HEK293 (cell line): ENCODE measurements around the gene GPX1.

Experiments
- CTCF ChIA-PET: fragments of 350-600 bp; formaldehyde crosslinking; extraction: SDS; loops from one replicate; lab custom pipeline; 2021; ENCODE audit warnings: antibody characterized with exemption; lab: Yijun Ruan, JAX
- POLR2A ChIA-PET: fragments of 300-600 bp; formaldehyde crosslinking; extraction: SDS; loops from one replicate; lab custom pipeline; 2020; ENCODE audit warnings: antibody characterized with exemption, inconsistent platforms; lab: Yijun Ruan, JAX
- H3K27ac ChIP-seq: fragments of 200-500 bp; sonication (Bioruptor generic); 2 replicates; pipeline ENCODE4 v1.5.1; 2014; ENCODE audit warnings: low read depth, low read length, control low read depth, inconsistent platforms; ENCODE audit errors: extremely low read depth
- H3K36me3 ChIP-seq, 2 experiments: fragments of 200-500 bp in 1 of 2; sonication (Bioruptor generic) in 1 of 2; 1 replicate in 1 of 2; 2 replicates in 1 of 2; pipeline ENCODE4 v1.5.1; 2014 to 2017; ENCODE audit warnings: inconsistent platforms in 2 of 2, low read length in 2 of 2; ENCODE audit not compliant: control insufficient read depth in 2 of 2, insufficient read depth in 1 of 2
- H3K4me1 ChIP-seq: fragments of 200-500 bp; sonication (Bioruptor generic); 2 replicates; pipeline ENCODE4 v1.5.1; 2014; ENCODE audit warnings: mild to moderate bottlenecking, low read length, inconsistent platforms; ENCODE audit not compliant: control insufficient read depth, insufficient read depth
- H3K4me3 ChIP-seq: 2 replicates; pipeline ENCODE4 v1.5.1; 2011; ENCODE audit warnings: low read depth, mild to moderate bottlenecking, control low read depth, low read length, moderate library complexity
- H3K9me3 ChIP-seq: fragments of 200-500 bp; sonication (Bioruptor generic); 2 replicates; pipeline ENCODE4 v1.5.1; 2014; ENCODE audit warnings: low read depth, low read length, inconsistent platforms; ENCODE audit not compliant: control insufficient read depth, insufficient read depth
- AEBP2 ChIP-seq: fragments of 450-650 bp; formaldehyde crosslinking; IDR thresholded peaks from 2 replicates; pipeline ENCODE4 v1.5.1; 2016; ENCODE audit warnings: missing biosample characterization, missing genetic modification characterization, borderline replicate concordance
- KLF8 ChIP-seq: fragments of 450-650 bp; formaldehyde crosslinking; IDR thresholded peaks from 2 replicates; pipeline ENCODE4 v1.5.1; 2016; ENCODE audit warnings: missing biosample characterization, missing genetic modification characterization
- MEIS1 ChIP-seq: sonication (generic); formaldehyde crosslinking; IDR thresholded peaks from 2 replicates; pipeline ENCODE4 v1.8.1; 2022; ENCODE audit warnings: missing genetic modification reagents, mild to moderate bottlenecking, borderline replicate concordance
- MYNN ChIP-seq: fragments of 450-650 bp; formaldehyde crosslinking; IDR thresholded peaks from 2 replicates; pipeline ENCODE4 v1.5.1; 2016; ENCODE audit warnings: missing biosample characterization, missing genetic modification characterization, borderline replicate concordance
- PATZ1 ChIP-seq: fragments of 450-650 bp; formaldehyde crosslinking; IDR thresholded peaks from 2 replicates; pipeline ENCODE4 v1.5.1; 2016; ENCODE audit warnings: missing biosample characterization, missing genetic modification characterization
- PRDM10 ChIP-seq: fragments of 450-650 bp; formaldehyde crosslinking; IDR thresholded peaks from 2 replicates; pipeline ENCODE4 v1.5.1; 2016; ENCODE audit warnings: missing biosample characterization, missing genetic modification characterization
- REPIN1 ChIP-seq: fragments of 450-650 bp; formaldehyde crosslinking; IDR thresholded peaks from 2 replicates; pipeline ENCODE4 v1.5.1; 2017; ENCODE audit warnings: missing biosample characterization, missing genetic modification characterization, low read depth
- SP7 ChIP-seq: fragments of 450-650 bp; formaldehyde crosslinking; IDR thresholded peaks from 2 replicates; pipeline ENCODE4 v1.5.1; 2016; ENCODE audit warnings: missing biosample characterization, missing genetic modification characterization
- WT1 ChIP-seq: fragments of 450-650 bp; formaldehyde crosslinking; IDR thresholded peaks from 2 replicates; pipeline ENCODE4 v1.5.1; 2016; ENCODE audit warnings: missing biosample characterization, missing genetic modification characterization
- ZBTB6 ChIP-seq: fragments of 450-650 bp; formaldehyde crosslinking; IDR thresholded peaks from 2 replicates; pipeline ENCODE4 v1.5.1; 2017; ENCODE audit warnings: missing biosample characterization, missing genetic modification characterization
- ZNF148 ChIP-seq: fragments of 450-650 bp; formaldehyde crosslinking; IDR thresholded peaks from 2 replicates; pipeline ENCODE4 v1.5.0; 2017; ENCODE audit warnings: missing biosample characterization, missing genetic modification characterization, borderline replicate concordance
- ZNF248 ChIP-seq: fragments of 450-650 bp; formaldehyde crosslinking; IDR thresholded peaks from 2 replicates; pipeline ENCODE4 v1.5.1; 2017; ENCODE audit warnings: missing biosample characterization, missing genetic modification characterization
- ZNF266 ChIP-seq: fragments of 450-650 bp; formaldehyde crosslinking; IDR thresholded peaks from 2 replicates; pipeline ENCODE4 v1.5.1; 2016; ENCODE audit warnings: missing biosample characterization, missing genetic modification characterization, low read depth
- ZNF341 ChIP-seq: fragments of 450-650 bp; formaldehyde crosslinking; IDR thresholded peaks from 2 replicates; pipeline ENCODE4; 2016; ENCODE audit warnings: low read depth, missing biosample characterization, missing genetic modification characterization
- ZNF398 ChIP-seq: fragments of 450-650 bp; formaldehyde crosslinking; IDR thresholded peaks from 2 replicates; pipeline ENCODE4 v1.5.1; 2017; ENCODE audit warnings: missing biosample characterization, missing genetic modification characterization
- ZNF600 ChIP-seq: fragments of 450-650 bp; formaldehyde crosslinking; IDR thresholded peaks from 2 replicates; pipeline ENCODE4 v1.5.1; 2016; ENCODE audit warnings: missing biosample characterization, missing genetic modification characterization
- ZNF701 ChIP-seq: fragments of 450-650 bp; formaldehyde crosslinking; IDR thresholded peaks from 2 replicates; pipeline ENCODE4 v1.5.1; 2016; ENCODE audit warnings: missing biosample characterization, missing genetic modification characterization
- ZNF704 ChIP-seq: fragments of 450-650 bp; formaldehyde crosslinking; IDR thresholded peaks from 2 replicates; pipeline ENCODE4 v1.5.1; 2016; ENCODE audit warnings: missing biosample characterization, missing genetic modification characterization
- ZNF777 ChIP-seq: fragments of 450-650 bp; formaldehyde crosslinking; IDR thresholded peaks from 2 replicates; pipeline ENCODE4 v1.5.1; 2017; ENCODE audit warnings: missing biosample characterization, missing genetic modification characterization, borderline replicate concordance

GPX1 gene

GRCh38 chr3:49359623-49360022, 1.5 kb upstream of the GPX1 start:
- TF ChIP-seq ZNF600: peak; percentile 81
- TF ChIP-seq ZNF266 (tag by site-specific recombination): peak; percentile 99
- TF ChIP-seq ZNF248: no peak
- peak; percentile 18; the same call in 1 of the 2 replicates for TF ChIP-seq PRDM10
- Histone ChIP-seq H3K9me3 (no peaks in the 10 kb centered on the region), H3K36me3 (peaks cover 6 to 67% of the 10 kb centered on the region in 2 experiments; a peak in 2 of 3 replicates), H3K4me3 (no peak overlapping the region), H3K27ac (peak overlapping the region; percentile 91), H3K4me1 (peaks cover 7% of the 10 kb centered on the region)
- ChIA-PET POLR2A (interaction anchor here (1.2 to 3.0 kb wide), 4 partner anchors 19 to 89 kb away, joined by 4 to 30 read pairs (median 6); partner anchors contain the start of genes RHOA and USP4), CTCF (interaction anchor here (1.0 kb wide), 1 partner anchor 20 kb away, joined by 3 read pairs; the partner anchor contains the start of gene USP4)

- ChIA-PET CTCF (interaction anchor here (0.7 to 1.0 kb wide), 2 partner anchors 17 to 19 kb away, joined by 3 to 5 read pairs; partner anchors contain the start of gene USP4), POLR2A (interaction anchor here (0.7 to 3.0 kb wide), 7 partner anchors 19 to 337 kb away, joined by 3 to 30 read pairs (median 4); partner anchors contain the start of genes NDUFAF3, NICN1, RHOA and USP4)
- Histone ChIP-seq H3K9me3 (no peaks in the 10 kb centered on the region), H3K4me3 (peak overlapping the region; percentile 68), H3K36me3 (peaks cover 6 to 64% of the 10 kb centered on the region in 2 experiments; a peak in 2 of 3 replicates), H3K4me1 (peaks cover 7% of the 10 kb centered on the region), H3K27ac (peak overlapping the region; percentile 91)
- no peak for TF ChIP-seq ZNF777 (tag by site-specific recombination)
- TF ChIP-seq MEIS1 (CRISPR knock-in tag): no peak
- no peak for TF ChIP-seq ZNF266 (tag by site-specific recombination)
- TF ChIP-seq REPIN1 (tag by site-specific recombination): no peak
- no peak for TF ChIP-seq ZBTB6 (tag by site-specific recombination)
- no peak for TF ChIP-seq MYNN (tag by site-specific recombination)
- 0 out of 2 replicates have a peak, but pooled peaks have one; percentile 4 for TF ChIP-seq ZNF398 (tag by site-specific recombination)
- peak; percentile 6; the same call in 1 of the 2 replicates for TF ChIP-seq ZNF341 (tag by site-specific recombination)
- no peak for TF ChIP-seq WT1 (tag by site-specific recombination)
- TF ChIP-seq PATZ1: no peak
- TF ChIP-seq ZNF148 (tag by site-specific recombination): no peak
- TF ChIP-seq SP7: no peak; the same call in 1 of the 2 replicates
- TF ChIP-seq ZNF701 (tag by site-specific recombination): no peak
- TF ChIP-seq ZNF704 (tag by site-specific recombination): no peak
- no peak for TF ChIP-seq AEBP2 (tag by site-specific recombination)
- no peak for TF ChIP-seq KLF8 (tag by site-specific recombination)
Measured at GRCh38 chr3:49358884-49359225, 702 bp upstream of the GPX1 start.
